K562 (cell line): ENCODE data around the gene HRNR. TPM values are rescaled to one million over a fixed set of nuclear protein-coding genes. Genes with fewer than 3 reads are reported as not detected.

Source experiments
- ATAC-seq: fragments of 200-7000 bp; cut with Tn5 transposase; 3 replicates; pipeline ENCODE4 v1.9.1; 2020; ENCODE audit warnings: moderate library complexity
- BruUV-seq: library from RNA; stranded (reverse); fragments of 400-500 nt; replicated peaks from 2 replicates; lab custom pipeline; 2021; lab: Mats Ljungman, UMichigan
- CTCF ChIA-PET: fragments of 300-600 bp; formaldehyde crosslinking; extraction: SDS; loops from one replicate; lab custom pipeline; 2021; ENCODE audit warnings: low intra/inter-chr PET ratio; lab: Yijun Ruan, JAX
- POLR2A ChIA-PET: fragments of 300-600, 350-650 bp; sonication (Branson Sonifier 250); formaldehyde crosslinking; extraction: SDS; loops from one replicate; lab custom pipeline; 2021; ENCODE audit warnings: antibody characterized with exemption, inconsistent platforms; lab: Yijun Ruan, JAX
- DNase-seq, 4 experiments: peaks; one replicate each; pipeline versions ENCODE4 v3.0.0 to v3.0.0-alpha.2; 2011 to 2018; ENCODE audit warnings: low spot score in 3 of 4, mixed read lengths in 3 of 4; ENCODE audit errors: extremely low read depth in 1 of 4
- FAIRE-seq: peaks from 2 replicates; lab custom pipeline; 2011; peaks lifted over from hg19 to GRCh38; lab: Jason Lieb, UNC
- H2AFZ ChIP-seq: 2 replicates; pipeline ENCODE4 v1.6.0; 2011; ENCODE audit warnings: low read depth, low read length, control low read depth, inconsistent platforms
- H3K27ac ChIP-seq: fragments of 200-600 bp; 3 replicates; pipeline ENCODE4 v1.8.0; 2011; ENCODE audit warnings: low read depth, mild to moderate bottlenecking, control low read depth, inconsistent platforms, low read length, moderate library complexity, mixed read lengths; ENCODE audit errors: extremely low read depth
- H3K27me3 ChIP-seq, 2 experiments: fragments of 300-600 bp in 1 of 2; 2 replicates in 1 of 2; 3 replicates in 1 of 2; pipeline versions ENCODE4 v1.6.0 to v1.8.0; 2011; ENCODE audit warnings: inconsistent platforms in 2 of 2, low read length in 2 of 2, mild to moderate bottlenecking in 1 of 2, mixed read lengths in 1 of 2, moderate library complexity in 1 of 2; ENCODE audit not compliant: control insufficient read depth in 2 of 2, insufficient read depth in 2 of 2
- H3K36me3 ChIP-seq: fragments of 300-600 bp; 3 replicates; pipeline ENCODE4 v1.8.0; 2011; ENCODE audit warnings: mild to moderate bottlenecking, low read length, inconsistent platforms; ENCODE audit not compliant: control insufficient read depth, insufficient read depth
- H3K4me1 ChIP-seq, 2 experiments: fragments of 200-600 bp in 1 of 2; replicated peaks in 1 of 2; 2 replicates in 1 of 2; 3 replicates in 1 of 2; pipeline versions ENCODE4 v1.5.1 to v1.8.0; 2011; ENCODE audit warnings: inconsistent platforms in 2 of 2, low read length in 2 of 2, mild to moderate bottlenecking in 1 of 2, mixed read lengths in 1 of 2, moderate library complexity in 1 of 2; ENCODE audit not compliant: control insufficient read depth in 2 of 2, insufficient read depth in 2 of 2
- H3K4me2 ChIP-seq: 2 replicates; pipeline ENCODE4 v1.6.1; 2011; ENCODE audit warnings: low read length, control low read depth, inconsistent platforms, mixed read lengths; ENCODE audit not compliant: insufficient read depth
- H3K4me3 ChIP-seq: fragments of 200-600 bp; sonication (generic), shearing (Covaris generic); 2 replicates; pipeline ENCODE4 v1.5.1; 2016; ENCODE audit warnings: control low read depth, inconsistent platforms
- H3K79me2 ChIP-seq: fragments of 200-600 bp; 3 replicates; pipeline ENCODE4 v1.8.0; 2011; ENCODE audit warnings: low read length, inconsistent platforms; ENCODE audit not compliant: control insufficient read depth, insufficient read depth
- H3K9ac ChIP-seq, 2 experiments: 2 replicates each; pipeline versions ENCODE4 v1.6.0 to v1.6.1; 2011; ENCODE audit warnings: low read depth in 2 of 2, low read length in 2 of 2, control low read depth in 1 of 2, inconsistent platforms in 1 of 2, mild to moderate bottlenecking in 1 of 2, mixed read lengths in 1 of 2; ENCODE audit not compliant: insufficient read depth in 1 of 2
- H3K9me1 ChIP-seq: one replicate; pipeline ENCODE4 v1.6.0; 2011; ENCODE audit warnings: inconsistent platforms, mild to moderate bottlenecking, low read length, moderate library complexity; ENCODE audit not compliant: control insufficient read depth, insufficient read depth
- H3K9me3 ChIP-seq: replicated peaks from 2 replicates; pipeline ENCODE4 v1.5.1; 2011; ENCODE audit warnings: low read depth, low read length, inconsistent platforms; ENCODE audit not compliant: control insufficient read depth, insufficient read depth
- H4K20me1 ChIP-seq: replicated peaks from 2 replicates; pipeline ENCODE4 v1.6.1; 2011; ENCODE audit warnings: low read length, inconsistent platforms, mixed read lengths; ENCODE audit not compliant: control insufficient read depth, insufficient read depth
- ESRRB ChIP-seq: fragments of 250-450 bp; sonication (Bioruptor Pico); IDR thresholded peaks from 2 replicates; pipeline ENCODE4 v1.5.0; 2020; ENCODE audit warnings: mild to moderate bottlenecking, moderate library complexity, borderline replicate concordance
- NFYB ChIP-seq: IDR thresholded peaks from 2 replicates; pipeline ENCODE4 v1.6.1; 2011; ENCODE audit warnings: mild to moderate bottlenecking, moderate library complexity; ENCODE audit not compliant: insufficient read length; ENCODE audit errors: extremely low read depth
- SPI1 ChIP-seq: IDR thresholded peaks from 2 replicates; pipeline ENCODE4 v1.6.1; 2011; ENCODE audit warnings: low read depth, low read length, control low read depth, borderline replicate concordance
- ZC3H11A ChIP-seq: IDR thresholded peaks from 2 replicates; pipeline ENCODE4 v1.6.1; 2012; ENCODE audit warnings: low read depth, low read length, improper control_type of control experiment
- WGBS: fragments of 100-300 bp; shearing (Covaris generic); methylation state at CpG from one replicate; pipeline ENCODE4 v1.1.6; 2016; ENCODE audit warnings: low coverage, mixed read lengths; ENCODE audit not compliant: insufficient coverage; ENCODE audit errors: missing lambda C conversion rate; 5-methylcytosine and 5-hydroxymethylcytosine counted together
- in situ Hi-C: fragments of 300-500 bp; cut with MboI; formaldehyde crosslinking; loops from 4 replicates; pipeline ENCODE4 v1.15.0; 2018; ENCODE audit warnings: inconsistent platforms, mixed read lengths
- intact Hi-C: fragments of 100-400 bp; cut with micrococcal nuclease; formaldehyde crosslinking; loops from 2 replicates; pipeline ENCODE4 v1.14.2; 2022
- polyA plus RNA-seq, 8 experiments: library from polyadenylated mRNA; depleted of rRNA in 4 of 8; stranded (reverse) in 5 of 8; unstranded in 3 of 8; fragments of >200 nt; fragmentation: Nextera tagmentation in 2 of 8; fragmentation: Illumina TruSeq in 1 of 8; extraction: Ambion mirVana in 2 of 8; extraction: Trizol in 1 of 8; gene quantifications; 2 replicates each; pipeline versions ENCODE4 v1.2.1 to v1.2.3, GENCODE V29; 2011 to 2014; ENCODE audit warnings: inconsistent platforms in 1 of 8, missing spikeins in 1 of 8
- total RNA-seq, 7 experiments: library from RNA; depleted of rRNA in 6 of 7; stranded (reverse); fragments of >200 nt in 6 of 7; fragmentation: Illumina TruSeq in 2 of 7; extraction: Trizol in 2 of 7; gene quantifications; 2 replicates each; pipeline versions ENCODE4 v1.2.1 to v1.2.3, GENCODE V29; 2011 to 2021; ENCODE audit warnings: low replicate concordance in 1 of 7
- TF ChIP-seq, protein P1 (sequence below): sonication (generic); formaldehyde crosslinking; IDR thresholded peaks from 2 replicates; pipeline ENCODE4 v1.8.0; 2022; ENCODE audit warnings: missing genetic modification reagents, mild to moderate bottlenecking, borderline replicate concordance
- TF ChIP-seq, protein P2 (sequence below), 3 experiments: fragments of 200-800 bp in 1 of 3; fragments of 250-450 bp in 1 of 3; fragments of 450-650 bp in 1 of 3; sonication (Bioruptor Pico) in 1 of 3; sonication (Bioruptor generic) in 1 of 3; formaldehyde crosslinking in 1 of 3; IDR thresholded peaks; 2 replicates each; pipeline versions ENCODE4 v1.6.1 to v1.8.0; 2016 to 2022; ENCODE audit warnings: mild to moderate bottlenecking in 2 of 3, missing genetic modification characterization in 2 of 3, missing compliant biosample characterization in 1 of 3, moderate library complexity in 1 of 3

The HRNR gene
- total and polyA plus RNA-seq, 9 of the 15 experiments (the other 6 are each of a cell fraction or from before 2014, with no cell fraction given): not detected

DNA sequence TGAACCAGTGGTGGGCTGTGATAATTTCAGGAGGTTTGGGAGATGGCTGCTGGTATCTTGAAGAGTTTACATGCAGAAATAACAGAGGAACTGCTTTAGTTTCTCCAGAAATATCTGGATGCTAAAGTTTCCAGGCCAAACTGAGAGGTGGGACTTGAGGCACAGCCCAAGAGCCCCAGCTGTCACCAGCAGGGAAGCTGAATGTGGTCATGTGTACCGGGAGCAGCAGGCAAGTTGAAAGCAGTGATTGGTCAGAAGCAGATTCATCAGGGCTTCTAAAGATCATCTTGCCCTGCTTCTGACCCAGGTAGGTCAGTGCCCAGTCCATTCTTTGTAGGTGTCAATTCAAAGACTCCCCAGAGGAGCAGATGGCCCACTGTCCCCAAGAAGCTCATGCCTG lies 57.0 kb downstream of the HRNR start (continued):
- TF ChIP-seq, protein P1, sequence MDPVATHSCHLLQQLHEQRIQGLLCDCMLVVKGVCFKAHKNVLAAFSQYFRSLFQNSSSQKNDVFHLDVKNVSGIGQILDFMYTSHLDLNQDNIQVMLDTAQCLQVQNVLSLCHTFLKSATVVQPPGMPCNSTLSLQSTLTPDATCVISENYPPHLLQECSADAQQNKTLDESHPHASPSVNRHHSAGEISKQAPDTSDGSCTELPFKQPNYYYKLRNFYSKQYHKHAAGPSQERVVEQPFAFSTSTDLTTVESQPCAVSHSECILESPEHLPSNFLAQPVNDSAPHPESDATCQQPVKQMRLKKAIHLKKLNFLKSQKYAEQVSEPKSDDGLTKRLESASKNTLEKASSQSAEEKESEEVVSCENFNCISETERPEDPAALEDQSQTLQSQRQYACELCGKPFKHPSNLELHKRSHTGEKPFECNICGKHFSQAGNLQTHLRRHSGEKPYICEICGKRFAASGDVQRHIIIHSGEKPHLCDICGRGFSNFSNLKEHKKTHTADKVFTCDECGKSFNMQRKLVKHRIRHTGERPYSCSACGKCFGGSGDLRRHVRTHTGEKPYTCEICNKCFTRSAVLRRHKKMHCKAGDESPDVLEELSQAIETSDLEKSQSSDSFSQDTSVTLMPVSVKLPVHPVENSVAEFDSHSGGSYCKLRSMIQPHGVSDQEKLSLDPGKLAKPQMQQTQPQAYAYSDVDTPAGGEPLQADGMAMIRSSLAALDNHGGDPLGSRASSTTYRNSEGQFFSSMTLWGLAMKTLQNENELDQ (CRISPR knock-in tag): no peak
- TF ChIP-seq ZC3H11A: no peak

DNA sequence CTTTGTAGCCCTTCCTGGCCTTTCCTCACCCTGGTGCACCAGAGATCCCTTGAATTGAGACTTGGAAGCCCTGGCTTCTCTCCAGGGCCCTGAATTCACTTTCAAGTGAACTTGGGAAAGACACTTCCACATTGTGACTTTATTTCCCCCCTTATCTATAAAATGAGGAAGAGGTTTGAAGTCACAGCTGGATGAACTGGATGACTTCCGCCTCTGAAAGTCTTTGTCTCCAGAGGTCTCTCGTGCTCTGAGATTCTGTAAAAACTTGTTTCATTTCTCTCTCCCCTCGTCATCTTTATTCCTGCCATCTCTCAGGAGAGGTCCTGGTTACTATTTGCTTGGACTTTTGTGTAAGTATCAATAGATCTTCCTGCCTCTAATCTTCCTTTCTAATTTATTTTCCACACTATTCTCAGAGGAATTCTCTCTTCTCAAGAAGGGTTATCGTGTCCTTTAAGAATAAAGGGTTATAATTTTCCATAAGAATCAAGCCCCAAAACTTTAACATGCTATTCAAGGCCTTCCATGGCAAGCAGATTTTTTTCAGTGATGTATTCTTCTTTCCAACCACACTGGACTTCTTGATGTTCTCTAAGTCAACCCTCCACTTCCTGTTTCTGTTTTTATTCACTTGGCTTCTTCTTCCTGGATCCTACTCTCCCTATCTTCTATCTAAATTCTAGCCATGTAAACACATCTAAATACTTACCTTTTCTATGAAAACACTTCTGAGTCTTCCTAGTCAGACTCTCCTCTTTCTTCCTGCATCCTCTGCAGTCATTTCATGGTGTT lies 58.5 kb downstream of the HRNR start:
- no TSS peak for BruUV-seq
- no peak for DNase-seq

More for the DNA sequence above, 58.5 kb downstream of the HRNR start:
- ChIA-PET POLR2A (no interaction called here), CTCF (no interaction called here)
- ATAC-seq (no peak), FAIRE-seq (no peak)
- no peak overlapping the region for H3K4me2 ChIP-seq
- no peaks in the 10 kb centered on the region for H3K9me1 ChIP-seq
- H3K27ac ChIP-seq: no peak overlapping the region
- no peaks in the 10 kb centered on the region for H3K9me3 ChIP-seq
- no peaks in the 10 kb centered on the region for H4K20me1 ChIP-seq
- H3K9ac ChIP-seq: no peak overlapping the region
- H2AFZ ChIP-seq: no peak overlapping the region
- no peak overlapping the region for H3K4me3 ChIP-seq
- intact Hi-C loops (no loop called here), in situ Hi-C loops (no loop called here)
- 1% methylated on average over 4 of the region's 4 CpGs for WGBS
- H3K27me3 ChIP-seq: no peaks in the 10 kb centered on the region
- H3K79me2 ChIP-seq: no peaks in the 10 kb centered on the region
- no peaks in the 10 kb centered on the region for H3K36me3 ChIP-seq
- no peak for TF ChIP-seq NFYB
- TF ChIP-seq, protein P2, sequence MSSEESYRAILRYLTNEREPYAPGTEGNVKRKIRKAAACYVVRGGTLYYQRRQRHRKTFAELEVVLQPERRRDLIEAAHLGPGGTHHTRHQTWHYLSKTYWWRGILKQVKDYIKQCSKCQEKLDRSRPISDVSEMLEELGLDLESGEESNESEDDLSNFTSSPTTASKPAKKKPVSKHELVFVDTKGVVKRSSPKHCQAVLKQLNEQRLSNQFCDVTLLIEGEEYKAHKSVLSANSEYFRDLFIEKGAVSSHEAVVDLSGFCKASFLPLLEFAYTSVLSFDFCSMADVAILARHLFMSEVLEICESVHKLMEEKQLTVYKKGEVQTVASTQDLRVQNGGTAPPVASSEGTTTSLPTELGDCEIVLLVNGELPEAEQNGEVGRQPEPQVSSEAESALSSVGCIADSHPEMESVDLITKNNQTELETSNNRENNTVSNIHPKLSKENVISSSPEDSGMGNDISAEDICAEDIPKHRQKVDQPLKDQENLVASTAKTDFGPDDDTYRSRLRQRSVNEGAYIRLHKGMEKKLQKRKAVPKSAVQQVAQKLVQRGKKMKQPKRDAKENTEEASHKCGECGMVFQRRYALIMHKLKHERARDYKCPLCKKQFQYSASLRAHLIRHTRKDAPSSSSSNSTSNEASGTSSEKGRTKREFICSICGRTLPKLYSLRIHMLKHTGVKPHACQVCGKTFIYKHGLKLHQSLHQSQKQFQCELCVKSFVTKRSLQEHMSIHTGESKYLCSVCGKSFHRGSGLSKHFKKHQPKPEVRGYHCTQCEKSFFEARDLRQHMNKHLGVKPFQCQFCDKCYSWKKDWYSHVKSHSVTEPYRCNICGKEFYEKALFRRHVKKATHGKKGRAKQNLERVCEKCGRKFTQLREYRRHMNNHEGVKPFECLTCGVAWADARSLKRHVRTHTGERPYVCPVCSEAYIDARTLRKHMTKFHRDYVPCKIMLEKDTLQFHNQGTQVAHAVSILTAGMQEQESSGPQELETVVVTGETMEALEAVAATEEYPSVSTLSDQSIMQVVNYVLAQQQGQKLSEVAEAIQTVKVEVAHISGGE (CRISPR knock-in tag; IDR thresholded peaks at IDR 0.05): no peak
- TF ChIP-seq ESRRB: no peak
- peak; percentile 53; the same call in 1 of the 2 replicates for TF ChIP-seq SPI1
- no peaks in the 10 kb centered on the region for H3K4me1 ChIP-seq
